GM19397 (cell line): ENCODE results near the gene UBE2G1.
"Not testable (repeated sequence)": the region's sequence is repeated elsewhere in the genome, so short reads cannot be mapped to it uniquely, and the experiment has no call there.

Experiments used
- ATAC-seq: cut with Tn5 transposase; IDR thresholded peaks from one replicate; pipeline ENCODE4 v1.9.1; 2021; ENCODE audit warnings: mild to moderate bottlenecking, moderate library complexity; ENCODE audit not compliant: unreplicated experiment

Gene UBE2G1

DNA sequence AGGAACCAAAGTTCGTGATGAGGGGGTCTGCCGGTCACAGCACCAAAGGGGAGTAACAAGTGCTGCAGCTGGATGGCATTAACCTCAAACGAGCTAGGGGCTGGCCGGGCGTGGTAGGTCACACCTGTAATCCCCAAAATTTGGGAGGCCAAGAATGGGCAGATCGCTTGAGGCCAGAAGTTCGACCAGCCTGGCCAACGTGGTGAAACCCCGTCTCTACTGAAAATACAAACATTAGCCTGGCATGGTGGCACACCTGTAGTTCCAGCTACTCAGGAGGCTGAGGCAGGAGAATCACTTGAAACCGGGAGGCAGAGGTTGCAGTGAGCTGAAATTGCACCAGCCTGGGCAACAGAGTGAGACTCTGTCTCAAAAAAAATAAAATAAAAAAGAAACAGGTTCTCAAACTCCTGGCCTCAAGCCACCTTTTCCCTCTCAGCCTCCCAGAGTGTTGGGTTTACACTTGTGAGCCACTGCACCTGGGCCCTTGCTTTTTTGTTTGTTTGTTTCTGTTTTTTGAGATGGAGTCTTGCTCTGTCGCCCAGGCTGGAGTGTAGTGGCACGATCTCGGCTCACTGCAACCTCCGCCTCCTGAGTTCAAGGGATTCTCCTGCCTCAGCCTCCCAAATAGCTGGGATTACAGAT is 9.4 kb upstream of the UBE2G1 start:
- not testable (repeated sequence) for ATAC-seq

DNA sequence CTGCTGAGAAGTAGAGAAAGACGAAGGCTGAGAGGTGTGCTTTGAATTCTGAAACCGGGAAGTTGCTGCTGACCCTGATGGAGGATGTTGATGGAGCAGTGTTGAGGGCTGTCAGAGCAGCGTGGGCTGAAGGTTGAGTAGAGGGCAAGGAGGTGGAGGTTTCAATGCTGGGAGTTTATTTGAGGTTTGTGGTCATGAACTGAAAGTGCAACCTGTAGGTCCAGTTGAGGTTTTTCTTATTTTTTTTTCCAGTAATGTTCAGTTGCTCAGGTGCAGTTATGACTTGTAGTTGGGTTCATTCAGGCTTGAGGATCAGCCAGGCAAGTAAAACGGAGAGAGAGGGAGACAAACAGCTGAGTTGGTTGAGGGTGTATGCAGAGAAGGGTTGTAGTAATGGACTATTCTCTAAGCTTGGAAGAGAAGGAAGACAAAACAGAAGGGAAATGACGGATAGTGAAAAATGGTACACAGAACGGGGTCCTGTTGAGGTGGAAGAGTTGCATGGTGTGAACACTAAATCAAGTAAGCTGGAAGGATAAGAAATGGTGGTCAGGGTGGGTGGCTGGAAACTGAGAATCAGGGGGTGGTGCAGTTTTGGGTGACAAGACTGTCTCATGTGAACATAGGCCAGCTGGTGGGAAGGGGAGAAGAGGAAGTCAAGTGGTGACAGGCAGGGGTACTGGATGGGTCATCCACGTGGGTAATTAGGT is 8.7 kb upstream of the UBE2G1 start:
- peak; percentile 74 for ATAC-seq

DNA sequence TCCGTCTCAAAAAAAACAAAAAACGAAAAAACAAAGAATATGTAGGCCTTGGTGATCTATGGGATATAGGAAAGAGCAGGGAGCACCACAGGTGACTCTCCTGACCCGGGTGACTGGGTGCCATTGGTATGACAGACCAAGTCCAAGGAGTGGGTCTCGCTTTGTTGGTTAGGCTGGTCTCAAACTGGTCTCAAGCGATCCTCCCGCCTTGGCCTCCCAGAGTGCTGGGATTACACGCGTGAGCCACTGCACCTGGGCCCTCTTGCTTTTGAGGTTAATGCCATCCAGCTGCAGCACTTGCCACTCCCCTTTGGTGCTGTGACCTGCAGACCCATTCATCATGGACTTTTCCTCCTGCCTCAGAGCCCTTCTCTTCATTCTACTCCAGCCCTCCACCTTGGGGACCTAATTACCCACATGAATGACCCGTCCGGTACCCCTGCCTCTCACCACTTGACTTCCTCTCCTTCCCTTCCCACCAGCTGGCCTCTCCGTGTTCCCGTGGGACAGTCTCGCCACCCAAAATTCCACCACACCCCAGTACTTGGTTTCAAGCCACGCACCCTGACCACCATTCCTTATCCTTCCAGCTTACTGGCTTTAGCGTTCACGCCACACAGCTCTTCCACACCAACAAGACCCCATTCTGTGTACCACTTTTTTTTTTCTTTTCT is 3.2 kb upstream of the UBE2G1 start:
- ATAC-seq: no peak

DNA sequence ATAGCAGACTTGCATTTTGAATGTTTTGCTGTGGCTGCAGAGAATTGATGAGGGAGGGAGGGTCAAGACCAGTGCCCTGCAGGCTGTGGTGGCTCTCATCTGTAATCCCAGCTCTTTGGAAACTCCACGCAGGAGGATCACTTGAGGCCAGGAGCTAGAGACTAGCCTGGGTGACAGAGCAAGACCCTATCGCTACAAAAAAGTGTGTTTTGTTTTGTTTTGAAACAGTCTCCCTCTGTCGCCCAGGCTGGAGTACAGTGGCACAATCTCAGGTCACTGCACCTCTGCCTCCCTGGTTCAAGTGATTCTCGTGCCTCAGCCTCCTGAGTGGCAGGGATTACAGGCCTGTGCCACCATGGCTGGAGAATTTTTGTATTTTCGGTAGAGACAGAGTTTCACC is 1.9 kb upstream of the UBE2G1 start:
- ATAC-seq: no peak

DNA sequence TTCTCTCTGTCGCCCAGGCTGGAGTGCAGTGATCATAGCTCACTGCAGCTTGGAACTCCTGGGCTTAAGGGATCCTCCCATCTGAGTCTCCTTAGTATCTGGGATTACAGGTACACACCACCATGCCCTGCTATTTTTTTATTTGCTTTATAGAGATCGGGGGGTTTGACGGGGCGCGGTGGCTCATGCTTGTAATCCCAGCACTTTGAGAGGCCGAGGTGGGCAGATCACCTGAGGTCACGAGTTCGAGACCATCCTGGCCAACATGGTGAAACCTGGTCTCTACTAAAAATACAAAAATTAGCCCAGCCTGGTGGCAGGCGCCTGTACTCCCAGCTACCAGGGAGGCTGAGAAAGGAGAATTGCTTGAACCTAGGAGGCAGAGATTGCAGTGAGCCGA is 702 bp upstream of the UBE2G1 start:
- ATAC-seq: not testable (repeated sequence)

DNA sequence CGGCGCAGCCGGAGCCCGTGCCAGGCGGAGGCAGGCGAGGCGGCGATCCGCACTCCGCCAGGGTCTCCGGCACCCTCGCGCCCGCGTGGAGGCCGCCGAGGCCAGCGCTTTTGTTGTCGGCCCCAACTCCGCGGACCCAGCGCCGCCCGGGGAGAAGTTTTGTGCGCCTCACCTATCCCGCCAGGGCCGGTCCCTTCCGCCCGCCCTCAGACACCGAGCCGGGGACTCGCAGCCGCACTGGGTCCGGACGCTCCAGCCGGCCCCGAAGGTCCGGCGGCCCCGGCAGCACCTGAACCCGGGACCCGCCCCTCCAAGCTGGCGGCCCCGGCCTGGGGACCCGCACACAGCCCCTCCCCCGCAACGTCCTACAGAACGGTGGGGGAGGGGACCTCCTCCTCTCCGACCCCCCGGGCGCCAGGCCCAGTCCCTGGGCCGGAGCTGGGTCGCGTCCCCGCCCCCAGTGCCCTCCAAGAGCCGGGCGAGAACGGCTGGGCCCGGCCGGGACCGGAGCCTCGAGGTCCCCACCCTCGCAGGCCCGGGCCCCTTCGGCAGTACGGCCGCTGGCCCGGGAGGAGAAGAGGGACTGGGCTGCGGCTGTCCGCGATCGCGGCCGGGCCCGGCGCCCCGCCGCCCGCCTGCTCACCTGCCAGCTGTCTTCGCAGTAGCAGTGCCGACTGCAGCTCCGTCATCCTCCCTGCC is 698 bp downstream of the UBE2G1 start:
- ATAC-seq: peak; percentile 23

DNA sequence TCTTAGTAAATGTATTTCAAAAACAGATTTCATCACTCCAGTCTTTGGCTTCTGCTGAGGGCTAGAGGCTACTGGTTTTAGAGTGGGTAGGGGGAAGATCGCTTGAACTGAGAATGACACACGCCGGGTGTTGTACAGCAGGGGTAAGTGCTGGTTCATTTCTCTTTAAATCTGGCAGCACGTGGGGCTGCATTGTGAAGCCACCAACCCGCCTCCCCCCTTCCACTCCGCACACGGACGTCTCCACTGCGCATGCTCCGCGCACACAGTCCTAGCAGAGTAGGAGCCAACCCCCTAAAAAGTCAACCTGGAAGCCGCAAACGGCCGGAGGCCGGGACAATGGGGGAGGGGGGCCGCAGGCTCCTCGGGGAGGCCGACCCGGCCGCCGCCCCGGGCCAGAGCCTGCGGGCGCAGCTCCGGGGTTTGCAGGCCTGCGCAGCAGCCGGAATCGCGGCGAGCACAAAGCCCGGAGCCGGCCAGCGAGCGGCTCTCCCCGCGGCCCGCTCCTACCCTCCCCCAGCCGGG is 1.3 kb downstream of the UBE2G1 start:
- peak; percentile 49 for ATAC-seq

DNA sequence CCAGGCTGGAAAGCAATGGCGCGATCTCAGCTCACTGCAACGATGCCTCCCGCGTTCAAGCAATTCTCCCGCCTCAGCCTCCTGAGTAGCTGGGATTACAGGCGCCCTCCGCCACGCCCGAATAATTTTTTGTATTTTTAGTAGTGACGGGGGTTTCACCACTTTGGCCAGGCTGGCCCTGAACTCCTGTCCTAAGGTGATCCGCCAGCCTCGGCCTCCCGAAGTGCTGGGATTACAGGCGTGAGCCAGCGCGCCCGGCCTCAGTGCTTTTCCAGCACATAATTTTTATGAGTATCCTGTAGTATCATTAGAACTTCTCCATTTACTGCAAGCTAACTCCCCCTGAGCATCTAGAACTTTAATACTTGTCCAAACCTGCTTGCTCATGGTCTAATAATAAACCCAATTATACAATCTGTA is 1.8 kb downstream of the UBE2G1 start:
- no peak for ATAC-seq

DNA sequence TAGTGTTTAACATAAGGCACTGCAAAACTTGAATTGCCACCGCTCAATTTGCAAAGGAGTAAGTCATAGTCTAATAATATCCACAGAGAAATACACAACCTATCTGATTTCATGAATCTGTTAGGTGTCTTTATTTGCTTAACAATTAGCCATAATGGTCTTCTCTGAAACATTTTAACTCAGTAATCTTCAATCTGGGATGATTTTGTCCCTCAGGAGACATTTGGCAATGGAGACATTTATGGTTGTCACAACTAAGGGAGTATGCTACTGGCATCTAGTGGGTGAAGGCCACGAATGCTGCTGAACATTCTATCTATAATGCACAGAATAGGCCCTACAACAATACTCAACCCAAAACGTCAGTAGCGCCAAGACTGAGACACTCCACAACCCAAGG is 4.3 kb downstream of the UBE2G1 start:
- no peak for ATAC-seq

DNA sequence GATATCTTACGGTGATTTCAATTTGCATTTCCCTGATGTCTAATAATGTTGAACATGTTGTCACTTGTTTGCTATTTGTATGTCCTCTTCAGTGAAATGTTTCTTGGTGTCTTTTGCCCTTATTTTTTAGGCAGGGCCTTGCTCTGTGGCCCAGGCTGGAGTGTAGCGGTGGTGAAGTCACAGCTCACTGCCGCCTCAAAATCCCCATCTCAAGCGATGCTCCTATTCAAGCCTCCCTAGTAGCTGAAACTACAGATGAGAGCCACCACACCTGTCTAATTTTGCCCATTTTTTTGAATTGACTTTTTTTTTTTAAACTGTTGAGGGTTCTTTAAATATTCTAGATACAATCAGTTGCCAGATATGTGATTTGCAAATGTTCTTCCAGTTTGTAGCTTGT is 8.3 kb downstream of the UBE2G1 start:
- ATAC-seq: peak; percentile 50

DNA sequence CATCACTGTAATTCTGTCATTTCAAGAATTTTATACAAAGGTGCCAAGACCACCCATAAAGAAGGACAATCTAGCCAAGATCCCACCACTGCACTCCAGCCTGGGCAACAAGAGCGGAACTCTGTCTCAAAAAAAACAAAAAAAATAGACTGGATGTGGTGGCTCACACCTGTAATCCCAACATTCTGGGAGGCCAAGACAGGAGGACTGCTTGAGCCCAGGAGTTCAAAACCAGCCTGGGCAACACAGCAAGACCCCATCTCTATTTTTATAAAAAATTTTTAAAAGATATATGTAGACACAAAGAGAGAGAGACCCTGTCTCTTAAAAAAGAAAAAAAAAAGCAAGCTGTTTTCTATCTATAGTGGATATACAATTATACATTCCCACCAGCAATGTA is 8.8 kb downstream of the UBE2G1 start:
- ATAC-seq: no peak

DNA sequence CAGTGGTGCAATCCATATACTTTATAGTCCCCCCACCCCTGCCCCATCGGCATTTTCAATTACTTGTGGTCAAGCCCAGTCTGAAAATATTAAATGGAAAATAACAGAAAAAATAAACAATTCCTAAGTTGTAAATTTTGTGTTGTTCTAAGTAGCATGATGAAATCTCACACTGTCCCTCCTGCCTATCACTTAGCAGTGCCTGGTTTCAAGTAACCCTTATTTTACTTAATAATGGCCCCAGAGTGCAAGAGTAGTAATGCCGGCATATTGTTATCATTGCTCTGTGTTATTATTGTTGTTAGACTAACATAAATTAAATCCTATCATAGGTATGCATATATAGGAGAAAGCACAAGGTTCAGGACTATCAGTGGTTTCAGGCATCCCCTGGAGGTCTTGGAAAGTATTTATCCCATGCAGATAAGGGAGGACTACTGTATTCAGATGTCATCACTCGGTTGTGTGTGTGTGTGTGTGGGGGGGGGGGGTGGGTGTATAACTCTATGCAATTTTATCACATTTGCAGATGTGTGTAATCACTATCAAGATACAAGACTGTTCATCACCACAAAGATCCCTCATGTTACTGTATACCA is 9.3 kb downstream of the UBE2G1 start:
- no peak for ATAC-seq

DNA sequence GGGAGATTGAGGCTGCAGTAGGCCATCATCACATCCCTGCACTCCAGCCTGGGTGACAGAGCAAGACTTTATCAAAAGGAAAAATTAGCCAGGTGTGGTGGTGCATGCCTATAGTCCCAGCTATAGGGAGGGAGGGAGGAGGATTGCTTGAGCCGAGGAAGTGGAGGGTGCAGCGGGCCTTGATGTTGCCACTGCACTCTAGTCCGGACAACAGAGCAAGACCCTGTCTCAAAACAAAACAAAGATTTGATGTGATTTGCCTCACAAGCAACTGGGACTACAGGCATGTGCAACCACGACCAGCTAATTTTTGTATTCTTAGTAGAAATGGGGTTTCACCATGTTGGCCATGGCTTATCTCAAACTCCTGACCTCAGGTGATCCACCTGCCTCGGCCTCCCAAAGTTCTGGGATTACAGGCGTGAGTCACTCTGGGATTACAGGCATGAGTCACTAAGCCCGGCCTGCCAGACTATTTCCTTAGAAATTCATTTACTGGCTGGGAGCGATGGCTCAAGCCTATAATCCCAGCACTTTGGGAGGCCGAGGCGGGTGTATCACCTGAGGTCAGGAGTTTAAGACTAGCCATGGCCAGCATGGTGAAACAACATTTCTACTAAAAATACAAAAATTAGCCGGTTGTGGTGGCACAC is 11.5 kb downstream of the UBE2G1 start:
- ATAC-seq: no peak

DNA sequence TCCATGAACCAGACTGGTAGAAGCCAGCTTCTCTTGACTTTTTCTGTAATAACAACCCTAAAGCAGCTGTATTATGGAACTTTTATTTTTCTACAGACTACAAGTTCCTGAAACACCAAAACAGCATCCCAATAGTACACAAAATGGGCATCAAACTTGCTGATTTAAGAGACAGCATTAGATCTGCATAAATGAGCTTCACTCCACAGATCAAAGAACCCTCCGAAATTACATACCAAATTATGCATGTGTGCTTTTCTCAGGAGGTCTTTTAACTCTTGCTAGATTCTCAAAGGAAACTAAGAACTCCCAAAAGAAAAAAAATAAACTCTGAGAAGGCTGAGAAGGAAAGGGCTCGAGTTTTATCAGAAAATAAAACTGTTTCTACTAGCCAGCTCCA is 12.3 kb downstream of the UBE2G1 start:
- no peak for ATAC-seq

DNA sequence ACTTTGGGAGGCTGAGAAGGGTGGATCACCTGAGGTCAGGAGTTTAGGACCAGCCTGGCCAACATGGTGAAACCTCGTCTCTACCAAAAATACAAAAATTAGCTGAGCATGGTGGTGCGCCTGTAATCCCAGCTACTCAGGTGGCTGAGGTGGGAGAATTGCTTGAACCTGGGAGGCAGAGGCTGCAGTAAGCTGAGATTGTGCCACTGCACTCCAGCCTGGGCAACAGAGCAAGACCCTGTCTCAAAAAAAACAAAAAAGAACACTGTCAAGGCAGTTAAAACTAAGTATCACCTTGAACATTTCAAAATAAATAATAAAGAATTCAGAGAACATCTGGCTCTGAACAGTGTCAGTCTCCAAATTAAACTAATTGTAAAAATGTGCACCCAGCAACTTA is 16.3 kb downstream of the UBE2G1 start:
- ATAC-seq: not testable (repeated sequence)

DNA sequence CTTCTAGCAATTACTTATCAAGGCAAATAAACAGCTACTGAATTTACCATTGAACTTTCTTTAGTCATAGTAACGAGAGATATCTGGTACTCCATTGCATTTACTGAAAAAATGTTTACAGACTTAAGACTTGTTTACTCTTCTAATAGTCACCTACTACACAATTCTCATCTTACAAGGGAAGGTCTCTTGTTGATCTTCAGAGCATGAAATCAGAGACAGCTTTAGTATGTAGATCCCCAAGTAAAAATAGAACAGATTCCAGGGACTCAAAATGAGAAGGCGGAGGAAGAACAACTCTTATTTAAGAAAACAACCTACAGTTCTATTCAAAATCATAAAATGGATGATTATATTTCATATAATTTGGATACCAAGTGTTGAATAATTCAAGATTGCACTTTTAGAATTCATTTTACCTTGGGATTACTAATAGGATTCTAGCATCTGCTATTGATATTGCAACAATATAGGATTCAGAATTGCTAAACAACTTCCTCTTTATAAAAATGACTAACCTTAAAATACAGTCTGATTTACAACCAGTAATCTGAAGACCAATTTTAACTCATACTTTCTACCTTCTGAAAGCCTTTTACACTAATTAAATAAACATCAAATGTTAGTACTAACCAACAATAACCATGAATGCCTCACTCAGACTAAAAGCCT is 20.8 kb downstream of the UBE2G1 start:
- no peak for ATAC-seq

DNA sequence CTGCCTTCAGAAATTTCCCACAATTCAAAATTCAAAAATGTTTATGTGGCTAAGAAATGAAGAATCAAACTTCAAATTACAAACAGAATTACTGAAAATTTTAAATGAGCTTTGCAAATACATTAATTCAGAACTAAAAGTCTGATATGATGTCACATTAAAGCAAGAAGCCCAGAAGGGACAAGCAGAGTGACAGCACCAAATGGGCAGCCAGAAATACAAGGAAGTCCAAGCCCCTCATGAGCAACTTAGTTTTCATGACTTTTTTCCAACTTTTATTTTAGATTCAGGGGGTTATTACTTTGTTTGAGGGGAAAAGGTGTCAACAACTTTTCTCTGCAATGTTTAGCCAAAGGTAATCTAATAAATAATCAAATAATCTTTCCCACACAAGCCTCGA is 21.5 kb downstream of the UBE2G1 start:
- no peak for ATAC-seq

DNA sequence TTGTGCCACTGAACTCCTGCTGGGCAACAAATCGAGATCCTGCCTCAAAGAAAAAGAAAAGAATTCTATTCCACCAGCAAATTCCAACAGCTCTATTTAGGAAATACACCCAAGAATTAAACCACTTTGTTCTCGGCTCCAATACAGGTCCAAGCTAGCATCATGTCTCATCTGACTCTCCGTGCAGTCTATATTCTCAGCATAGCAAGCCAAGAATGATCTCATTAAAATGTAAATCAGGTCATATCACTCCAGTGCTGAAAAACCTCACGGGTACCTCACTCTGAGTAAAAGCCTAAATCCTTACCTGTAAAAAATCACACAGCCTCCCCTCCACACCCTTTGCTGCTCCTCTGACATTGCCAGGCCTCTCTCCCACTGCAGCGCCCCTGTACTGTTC is 23.9 kb downstream of the UBE2G1 start:
- no peak for ATAC-seq

DNA sequence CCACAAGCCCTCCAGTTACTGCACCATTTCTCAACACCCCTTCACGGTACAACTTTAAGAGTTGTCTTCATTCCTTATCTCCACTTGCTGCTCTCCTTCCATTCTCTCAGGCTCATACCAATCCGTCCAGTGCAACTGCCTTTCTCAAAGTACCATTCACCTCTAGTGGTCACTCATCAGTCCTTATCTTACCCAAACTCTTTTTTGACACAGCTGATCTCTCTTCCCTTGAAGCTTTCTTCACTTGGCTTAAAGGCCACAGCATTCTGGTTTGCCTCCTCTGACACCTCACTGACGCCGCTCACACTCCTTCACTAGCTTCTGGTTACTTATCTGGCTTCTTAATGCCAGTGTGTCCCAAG is 24.9 kb downstream of the UBE2G1 start:
- no peak for ATAC-seq
